Endothelial cell of umbilical vein (primary cell): ENCODE results near the gene SH3YL1. TPM values are rescaled to one million over a fixed set of nuclear protein-coding genes. Genes with fewer than 3 reads are reported as not detected.

Source experiments
- BruUV-seq: library from RNA; stranded (reverse); fragments of 400-500 nt; replicated peaks from 2 replicates; lab custom pipeline; 2021; lab: Mats Ljungman, UMichigan
- CTCF ChIA-PET: fragments of 300-600, 350-600 bp; sonication (Branson Sonifier 250); formaldehyde crosslinking; loops from one replicate; lab custom pipeline; 2021; ENCODE audit warnings: antibody characterized with exemption, inconsistent platforms; lab: Charles Lee
- POLR2A ChIA-PET: fragments of 300-600, 350-600 bp; sonication (Branson Sonifier 250); formaldehyde crosslinking; loops from one replicate; lab custom pipeline; 2021; ENCODE audit warnings: antibody characterized with exemption, inconsistent platforms; lab: Charles Lee
- DNase-seq: peaks from one replicate; pipeline ENCODE4 v3.0.0-alpha.2; 2011; ENCODE audit warnings: low read depth, low spot score
- FAIRE-seq: peaks from 2 replicates; lab custom pipeline; 2011; peaks lifted over from hg19 to GRCh38; lab: Jason Lieb, UNC
- H2AFZ ChIP-seq: 2 replicates; pipeline ENCODE4 v1.6.0; 2012; ENCODE audit warnings: low read depth, low read length, control low read depth, inconsistent platforms
- H3K27ac ChIP-seq: 2 replicates; pipeline ENCODE4 v1.5.1; 2011; ENCODE audit warnings: low read depth, mild to moderate bottlenecking, control low read depth, low read length, moderate library complexity; ENCODE audit not compliant: insufficient read depth
- H3K27me3 ChIP-seq, 2 experiments: 2 replicates each; pipeline versions ENCODE4 v1.6.0 to v1.6.1; 2011; ENCODE audit warnings: low read length in 2 of 2, mixed read lengths in 1 of 2; ENCODE audit not compliant: control insufficient read depth in 2 of 2, insufficient read depth in 2 of 2
- H3K36me3 ChIP-seq, 2 experiments: 2 replicates in 1 of 2; 3 replicates in 1 of 2; pipeline ENCODE4 v1.5.1; 2011; ENCODE audit warnings: low read length in 2 of 2, mild to moderate bottlenecking in 1 of 2, moderate library complexity in 1 of 2; ENCODE audit not compliant: control insufficient read depth in 2 of 2, insufficient read depth in 2 of 2; ENCODE audit errors: extremely low read depth in 1 of 2
- H3K4me1 ChIP-seq: 3 replicates; pipeline ENCODE4 v1.5.1; 2011; ENCODE audit warnings: mild to moderate bottlenecking, low read length; ENCODE audit not compliant: control insufficient read depth, insufficient read depth; ENCODE audit errors: extremely low read depth
- H3K4me2 ChIP-seq: 2 replicates; pipeline ENCODE4 v1.6.1; 2011; ENCODE audit warnings: low read length, control low read depth, mixed read lengths; ENCODE audit not compliant: insufficient read depth
- H3K4me3 ChIP-seq, 3 experiments: fragments of 200-600 bp in 1 of 3; sonication (generic), shearing (Covaris generic) in 1 of 3; replicated peaks in 1 of 3; 2 replicates each; pipeline ENCODE4 v1.5.1; 2011 to 2016; ENCODE audit warnings: control low read depth in 3 of 3, low read length in 3 of 3, mild to moderate bottlenecking in 2 of 3, inconsistent platforms in 1 of 3, low read depth in 1 of 3, moderate library complexity in 1 of 3; ENCODE audit not compliant: insufficient read depth in 1 of 3
- H3K79me2 ChIP-seq: 2 replicates; pipeline ENCODE4 v1.6.0; 2012; ENCODE audit warnings: low read length, inconsistent platforms; ENCODE audit not compliant: control insufficient read depth, insufficient read depth
- H3K9ac ChIP-seq: replicated peaks from 2 replicates; pipeline ENCODE3; 2011; ENCODE audit warnings: low read length, control low read depth; ENCODE audit not compliant: insufficient read depth; ENCODE audit errors: extremely low read depth
- H3K9me1 ChIP-seq: replicated peaks from 3 replicates; pipeline ENCODE4 v1.6.0; 2011; ENCODE audit warnings: mild to moderate bottlenecking, low read length; ENCODE audit not compliant: control insufficient read depth, insufficient read depth; ENCODE audit errors: extremely low read depth
- H3K9me3 ChIP-seq: replicated peaks from 2 replicates; pipeline ENCODE4 v1.5.1; 2012; ENCODE audit warnings: low read length, inconsistent platforms; ENCODE audit not compliant: control insufficient read depth, insufficient read depth
- H4K20me1 ChIP-seq: replicated peaks from 2 replicates; pipeline ENCODE3; 2011; ENCODE audit warnings: mild to moderate bottlenecking, low read length; ENCODE audit not compliant: control insufficient read depth, insufficient read depth; ENCODE audit errors: extremely low read depth
- EZH2 ChIP-seq: IDR thresholded peaks from 2 replicates; pipeline ENCODE4 v1.6.1; 2012; ENCODE audit warnings: borderline replicate concordance, low read depth, mild to moderate bottlenecking, moderate library complexity, low read length, inconsistent platforms; ENCODE audit not compliant: severe bottlenecking
- FOS ChIP-seq: IDR thresholded peaks from 2 replicates; pipeline ENCODE4 v1.6.1; 2011; ENCODE audit warnings: mild to moderate bottlenecking, low read length, moderate library complexity, borderline replicate concordance; ENCODE audit not compliant: insufficient read depth
- JUN ChIP-seq: IDR thresholded peaks from 2 replicates; pipeline ENCODE4 v1.6.1; 2011; ENCODE audit warnings: borderline replicate concordance, low read depth; ENCODE audit not compliant: insufficient read length, insufficient read depth
- MYC ChIP-seq: IDR thresholded peaks from one replicate; pipeline ENCODE4 v1.6.1; 2011; ENCODE audit warnings: mild to moderate bottlenecking, low read depth, low read length
- POLR2A ChIP-seq: IDR thresholded peaks from 2 replicates; pipeline ENCODE4 v1.6.1; 2012; ENCODE audit warnings: low read depth, mild to moderate bottlenecking, control low read depth, low read length
- dilution Hi-C: fragments of 300-500 bp; cut with MboI; formaldehyde crosslinking; loops from one replicate; pipeline ENCODE4 v1.15.0; 2019; ENCODE audit warnings: low sequenced_read_pairs; ENCODE audit not compliant: extremely low pct_ligation_motif_present
- intact Hi-C: fragments of 100-400 bp; cut with micrococcal nuclease; formaldehyde crosslinking; loops from one replicate; pipeline ENCODE4 v1.10.0; 2022
- polyA plus RNA-seq, 4 experiments: library from polyadenylated mRNA; depleted of rRNA in 3 of 4; stranded (reverse) in 3 of 4; unstranded in 1 of 4; fragments of >200 nt; gene quantifications; 2 replicates each; pipeline versions ENCODE4 v1.2.1 to v1.2.3, GENCODE V29; 2011 to 2012; ENCODE audit warnings: missing spikeins in 1 of 4
- total RNA-seq: library from RNA; stranded (reverse); gene quantifications from 2 replicates; pipeline ENCODE4 v1.2.3, GENCODE V29; 2021
- TF ChIP-seq, protein P1 (sequence below), 2 donors: IDR thresholded peaks; 1 replicate in 1 of 2; 2 replicates in 1 of 2; pipeline ENCODE4 v1.5.1; 2011; ENCODE audit warnings: low read length in 2 of 2, mild to moderate bottlenecking in 2 of 2, moderate library complexity in 2 of 2, control low read depth in 1 of 2, inconsistent platforms in 1 of 2, low read depth in 1 of 2; ENCODE audit not compliant: insufficient read depth in 1 of 2; ENCODE audit errors: extremely low read depth in 1 of 2

The SH3YL1 gene
- total and polyA plus RNA-seq, 2 donors (not counting 3 experiments of a cell fraction or from before 2014, with no cell fraction given), result 12.5 to 22.4 TPM

DNA sequence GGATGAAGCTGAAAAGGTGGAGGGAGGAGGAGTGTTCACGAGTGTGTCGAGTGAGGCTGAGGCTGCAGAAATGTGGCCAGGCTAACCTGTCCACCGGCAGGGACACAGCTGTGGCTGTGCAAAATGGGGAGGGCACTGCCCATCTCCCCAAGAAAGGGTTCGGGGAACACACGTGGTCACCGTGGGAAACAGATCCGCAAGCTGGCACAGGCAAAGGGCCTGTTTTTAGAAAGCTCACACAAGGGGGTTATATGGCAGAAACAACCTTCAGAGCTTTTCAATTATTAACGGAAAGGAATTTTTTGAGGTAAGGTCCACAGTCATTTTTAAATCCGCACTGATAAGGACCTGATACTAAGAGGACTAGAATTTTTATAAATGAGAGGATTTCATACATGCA lies 35.7 kb downstream of the SH3YL1 start:
- no peaks in the 10 kb centered on the region for H3K9me1 ChIP-seq
- POLR2A ChIA-PET, result no interaction called here
- H3K27me3 ChIP-seq, result no peaks in the 10 kb centered on the region
- H3K9ac ChIP-seq, result no peak overlapping the region
- FAIRE-seq (no peak), DNase-seq (no peak)
- BruUV-seq, result no TSS peak
- H3K4me3 ChIP-seq, result no peak overlapping the region
- H2AFZ ChIP-seq, result no peak overlapping the region
- CTCF ChIA-PET, result no interaction called here
- dilution Hi-C loops, result no loop called here
- no peaks in the 10 kb centered on the region for H3K36me3 ChIP-seq
- intact Hi-C loops, result no loop called here
- H3K79me2 ChIP-seq, result no peaks in the 10 kb centered on the region
- H3K9me3 ChIP-seq, result no peaks in the 10 kb centered on the region
- H3K4me1 ChIP-seq, result no peaks in the 10 kb centered on the region
- H3K4me2 ChIP-seq, result no peak overlapping the region
- TF ChIP-seq JUN, result no peak
- H4K20me1 ChIP-seq, result no peaks in the 10 kb centered on the region
- no peak overlapping the region for H3K27ac ChIP-seq

DNA sequence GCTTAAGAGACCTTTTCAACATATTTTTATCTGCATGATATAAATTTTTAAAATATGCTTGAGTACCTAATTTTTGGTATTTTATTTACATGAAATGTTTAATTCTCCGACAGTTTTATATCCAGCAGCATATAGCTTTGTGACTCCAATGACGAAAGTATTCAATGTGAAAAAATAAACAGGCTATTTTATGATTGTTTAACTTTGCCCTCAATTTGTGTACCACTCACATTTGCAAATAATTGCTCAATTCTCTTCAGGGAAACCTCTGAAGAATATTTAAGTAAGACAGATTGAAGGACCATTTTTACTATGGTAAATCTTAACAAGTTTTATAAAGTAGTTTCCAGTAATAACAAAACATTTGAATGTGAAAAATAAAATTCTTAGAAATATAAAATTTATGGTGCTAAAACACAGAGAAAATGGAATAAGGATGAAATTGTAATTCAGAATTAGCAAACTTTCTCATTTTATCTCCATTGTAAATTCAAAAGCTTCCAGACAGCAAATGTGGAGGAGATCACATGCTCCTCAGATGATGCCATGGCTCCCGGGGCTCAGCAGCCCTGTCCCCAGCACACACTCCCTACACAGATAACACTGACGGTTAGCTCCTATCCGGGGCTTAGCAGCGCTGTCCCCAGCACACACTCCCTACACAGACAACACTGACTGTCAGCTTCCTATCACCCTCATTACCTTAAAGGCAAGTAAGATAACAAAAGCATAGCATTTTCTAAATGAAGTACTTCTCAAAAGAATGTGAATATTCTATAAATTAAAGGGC lies 39.7 kb downstream of the SH3YL1 start:
- dilution Hi-C loops, result no loop called here
- CTCF ChIA-PET, result interaction anchor here (3.4 kb wide), 1 partner anchor 22 kb away, joined by 8 read pairs; no protein-coding TSS in a partner anchor

More for the DNA sequence above, 39.7 kb downstream of the SH3YL1 start:
- Histone ChIP-seq H3K4me2 (no peak overlapping the region), H3K9me1 (no peaks in the 10 kb centered on the region), H3K79me2 (no peaks in the 10 kb centered on the region), H3K27ac (no peak overlapping the region), H3K9me3 (no peaks in the 10 kb centered on the region), H3K4me1 (no peaks in the 10 kb centered on the region), H4K20me1 (no peaks in the 10 kb centered on the region), H3K4me3 (no peak overlapping the region), H2AFZ (no peak overlapping the region), H3K9ac (no peak overlapping the region), H3K36me3 (peaks cover 0 to 2% of the 10 kb centered on the region in 2 experiments), H3K27me3 (no peaks in the 10 kb centered on the region)
- no TSS peak for BruUV-seq
- POLR2A ChIA-PET, result no interaction called here
- intact Hi-C loops, result no loop called here
- FAIRE-seq (no peak), DNase-seq (no peak)
- TF ChIP-seq FOS, result no peak
- TF ChIP-seq JUN, result no peak
- TF ChIP-seq MYC, result no peak
- TF ChIP-seq, protein P1, sequence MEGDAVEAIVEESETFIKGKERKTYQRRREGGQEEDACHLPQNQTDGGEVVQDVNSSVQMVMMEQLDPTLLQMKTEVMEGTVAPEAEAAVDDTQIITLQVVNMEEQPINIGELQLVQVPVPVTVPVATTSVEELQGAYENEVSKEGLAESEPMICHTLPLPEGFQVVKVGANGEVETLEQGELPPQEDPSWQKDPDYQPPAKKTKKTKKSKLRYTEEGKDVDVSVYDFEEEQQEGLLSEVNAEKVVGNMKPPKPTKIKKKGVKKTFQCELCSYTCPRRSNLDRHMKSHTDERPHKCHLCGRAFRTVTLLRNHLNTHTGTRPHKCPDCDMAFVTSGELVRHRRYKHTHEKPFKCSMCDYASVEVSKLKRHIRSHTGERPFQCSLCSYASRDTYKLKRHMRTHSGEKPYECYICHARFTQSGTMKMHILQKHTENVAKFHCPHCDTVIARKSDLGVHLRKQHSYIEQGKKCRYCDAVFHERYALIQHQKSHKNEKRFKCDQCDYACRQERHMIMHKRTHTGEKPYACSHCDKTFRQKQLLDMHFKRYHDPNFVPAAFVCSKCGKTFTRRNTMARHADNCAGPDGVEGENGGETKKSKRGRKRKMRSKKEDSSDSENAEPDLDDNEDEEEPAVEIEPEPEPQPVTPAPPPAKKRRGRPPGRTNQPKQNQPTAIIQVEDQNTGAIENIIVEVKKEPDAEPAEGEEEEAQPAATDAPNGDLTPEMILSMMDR (IDR thresholded peaks at IDR 0.05; ENCODE audit: extremely low read depth in 1 of 2, insufficient read depth in 1 of 2, low read depth in 1 of 2, low read length in 2 of 2), result no peak
- TF ChIP-seq EZH2, result no peak
- TF ChIP-seq POLR2A, result no peak
